ENCODE results near the gene PPP2R5A.
"Not testable (repeated sequence)": the region's sequence is repeated elsewhere in the genome, so short reads cannot be mapped to it uniquely, and the experiment has no call there.

PPP2R5A gene

GRCh38 chr1:212284332-212284743 is 872 bp upstream of the PPP2R5A start:
- Histone ChIP-seq H3K36me3 (no peaks in the 10 kb centered on the region), H3K27me3 (ENCODE audit: insufficient read depth, low read depth, severe bottlenecking) (no peaks in the 10 kb centered on the region), H3K4me3 (ENCODE audit: low read depth, low read length) (peak overlapping the region; percentile 85), H3K27ac (peak overlapping the region; percentile 79), H3K9me3 (ENCODE audit: severe bottlenecking) (no peaks in the 10 kb centered on the region)
- DNase-seq, result no peak
- TF ChIP-seq CTCF (IDR thresholded peaks at IDR 0.05; ENCODE audit: low read depth, low read length), result no peak

GRCh38 chr1:212285685-212286555 is 710 bp downstream of the PPP2R5A start:
- peak overlapping the region; percentile 46 for H3K27ac ChIP-seq
- TF ChIP-seq CTCF (IDR thresholded peaks at IDR 0.05; ENCODE audit: low read depth, low read length), result no peak
- H3K9me3 ChIP-seq (ENCODE audit: severe bottlenecking), result no peaks in the 10 kb centered on the region

GRCh38 chr1:212286556-212287131 is 1.4 kb downstream of the PPP2R5A start:
- Histone ChIP-seq H3K4me3 (ENCODE audit: low read depth, low read length) (peak overlapping the region; percentile 84), H3K9me3 (ENCODE audit: severe bottlenecking) (no peaks in the 10 kb centered on the region), H3K27ac (no peak overlapping the region), H3K27me3 (ENCODE audit: insufficient read depth, low read depth, severe bottlenecking) (no peaks in the 10 kb centered on the region), H3K36me3 (no peaks in the 10 kb centered on the region)
- TF ChIP-seq CTCF (IDR thresholded peaks at IDR 0.05; ENCODE audit: low read depth, low read length), result no peak
- DNase-seq, result no peak

More at GRCh38 chr1:212285685-212286555, 710 bp downstream of the PPP2R5A start:
- Histone ChIP-seq H3K27me3 (ENCODE audit: insufficient read depth, low read depth, severe bottlenecking) (no peaks in the 10 kb centered on the region), H3K36me3 (no peaks in the 10 kb centered on the region), H3K4me3 (ENCODE audit: low read depth, low read length) (peak overlapping the region; percentile 84)
- peak; percentile 64 for DNase-seq

- Histone ChIP-seq H3K27ac (no peak overlapping the region), H3K9me3 (ENCODE audit: severe bottlenecking) (no peaks in the 10 kb centered on the region), H3K27me3 (ENCODE audit: insufficient read depth, low read depth, severe bottlenecking) (no peaks in the 10 kb centered on the region), H3K36me3 (no peaks in the 10 kb centered on the region), H3K4me3 (ENCODE audit: low read depth, low read length) (no peak overlapping the region)
- DNase-seq, result no peak
- TF ChIP-seq CTCF (IDR thresholded peaks at IDR 0.05; ENCODE audit: low read depth, low read length), result no peak
Observed at GRCh38 chr1:212287261-212287895, 2.2 kb downstream of the PPP2R5A start.

GRCh38 chr1:212287995-212288394 is 2.8 kb downstream of the PPP2R5A start:
- H3K36me3 ChIP-seq; H3K27me3 ChIP-seq (ENCODE audit: insufficient read depth, low read depth, severe bottlenecking); H3K9me3 ChIP-seq (ENCODE audit: severe bottlenecking); DNase-seq; H3K27ac ChIP-seq; H3K4me3 ChIP-seq (ENCODE audit: low read depth, low read length): not testable (repeated sequence)

- DNase-seq, result no peak
- H3K9me3 ChIP-seq (ENCODE audit: severe bottlenecking), result no peaks in the 10 kb centered on the region
- H3K4me3 ChIP-seq (ENCODE audit: low read depth, low read length), result no peak overlapping the region
- no peaks in the 10 kb centered on the region for H3K27me3 ChIP-seq (ENCODE audit: insufficient read depth, low read depth, severe bottlenecking)
- H3K36me3 ChIP-seq, result no peaks in the 10 kb centered on the region
- H3K27ac ChIP-seq, result no peak overlapping the region
- no peak for TF ChIP-seq CTCF (IDR thresholded peaks at IDR 0.05; ENCODE audit: low read depth, low read length)
Observed at GRCh38 chr1:212288615-212289014, 3.4 kb downstream of the PPP2R5A start.

Data from WERI-Rb-1 (cell line).